Measurements from ENCODE around the gene MLPH. TPM values are rescaled to one million over a fixed set of nuclear protein-coding genes. Genes with fewer than 3 reads are reported as not detected.
A peak's percentile ranks its signal among the peaks of the same experiment; 100 is the strongest.

Gene MLPH
- total and polyA plus RNA-seq, 3 experiments from 2014 or later = not detected

DNA sequence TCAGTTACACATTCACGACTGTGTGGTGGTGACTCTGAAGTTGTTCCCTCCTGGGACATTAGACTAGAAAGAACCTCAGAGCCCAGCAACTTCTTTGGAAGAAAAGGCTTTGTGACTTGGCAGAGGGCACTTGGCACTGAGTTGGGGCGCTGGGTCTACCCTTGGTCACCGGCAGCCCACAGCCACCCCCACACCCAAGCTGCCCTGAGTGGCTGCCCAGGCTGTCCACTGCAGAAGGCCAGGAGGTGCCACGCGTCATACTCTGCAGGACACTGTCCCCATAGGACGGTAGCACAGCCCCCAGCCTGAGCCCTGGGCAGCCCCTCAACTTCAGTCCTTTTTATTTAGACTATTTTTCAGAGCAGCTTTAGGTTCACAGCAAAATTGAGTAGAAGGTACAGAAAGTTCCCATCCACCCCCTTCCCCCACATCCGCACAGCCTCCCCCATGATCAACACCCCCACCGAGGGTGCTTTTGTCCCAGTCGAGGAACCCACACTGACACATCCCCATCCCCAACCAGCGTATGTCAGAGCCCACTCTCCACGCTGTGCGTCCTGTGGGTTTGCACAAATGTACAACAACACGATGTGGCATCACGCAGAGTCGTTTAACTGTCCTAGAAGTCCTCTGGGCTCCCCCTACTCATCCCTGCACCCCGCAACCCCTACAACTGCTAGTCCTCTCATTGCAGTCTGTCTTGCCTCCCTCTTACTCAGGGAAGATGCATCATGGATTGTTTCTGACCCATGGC is 80.4 kb downstream of the MLPH start:
- peaks cover 6% of the 10 kb centered on the region for H3K4me1 ChIP-seq (ENCODE audit: insufficient read depth, low read length)
- no peaks in the 10 kb centered on the region for H3K9me3 ChIP-seq (ENCODE audit: low read length)
- ChIA-PET CTCF (no interaction called here), POLR2A (no interaction called here)
- Mint-ChIP-seq H3K27ac (no peak overlapping the region), H3K9me3 (no peaks in the 10 kb centered on the region), H3K36me3 (no peaks in the 10 kb centered on the region), H3K4me3 (no peak overlapping the region), H3K4me1 (peaks cover 0 to 5% (median 5%) of the 10 kb centered on the region in 3 donors), H3K27me3 (peaks cover 10 to 27% of the 10 kb centered on the region in 2 donors)
- no peak overlapping the region for H3K27ac ChIP-seq (ENCODE audit: low read depth, low read length)
- DNase-seq = peak in 1 of 5 donors; percentile 26
- H3K36me3 ChIP-seq (ENCODE audit: insufficient read depth, low read length) = no peaks in the 10 kb centered on the region
- no peak overlapping the region for H3K4me3 ChIP-seq (ENCODE audit: low read length)
- no peaks in the 10 kb centered on the region for H3K27me3 ChIP-seq (ENCODE audit: insufficient read depth, low read length, poor library complexity, severe bottlenecking)

DNA sequence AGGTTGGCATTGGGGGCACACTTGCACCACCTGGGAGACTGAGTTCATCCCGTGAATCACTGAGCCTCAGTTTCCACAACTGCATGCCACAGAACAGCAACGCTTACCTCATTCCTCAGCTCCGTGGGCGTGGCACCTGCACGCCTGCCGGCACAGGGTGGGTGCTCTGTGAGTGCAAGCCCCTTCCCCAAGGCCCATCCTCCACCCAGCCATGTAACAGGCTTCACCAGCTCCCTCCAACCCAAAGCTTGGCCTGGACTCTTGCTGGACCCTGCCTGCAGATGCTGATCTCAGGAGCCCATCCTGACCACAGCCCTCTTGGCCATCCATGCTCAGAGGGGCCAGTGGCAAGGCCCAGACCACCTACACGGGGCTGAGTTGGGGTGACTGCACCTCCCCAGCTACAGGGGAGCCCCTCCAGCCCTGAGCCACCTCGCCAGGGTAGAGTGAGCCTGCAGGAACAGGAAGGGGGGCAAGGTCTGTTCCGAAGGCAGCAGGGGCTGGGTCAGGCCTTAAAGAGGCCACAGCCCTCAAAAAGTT is 81.1 kb downstream of the MLPH start:
- Histone ChIP-seq H3K4me1 (ENCODE audit: insufficient read depth, low read length) (peaks cover 6% of the 10 kb centered on the region), H3K27ac (ENCODE audit: low read depth, low read length) (no peak overlapping the region), H3K9me3 (ENCODE audit: low read length) (no peaks in the 10 kb centered on the region), H3K4me3 (ENCODE audit: low read length) (no peak overlapping the region), H3K27me3 (ENCODE audit: insufficient read depth, low read length, poor library complexity, severe bottlenecking) (no peaks in the 10 kb centered on the region), H3K36me3 (ENCODE audit: insufficient read depth, low read length) (no peaks in the 10 kb centered on the region)
- Mint-ChIP-seq H3K36me3 (no peaks in the 10 kb centered on the region), H3K9me3 (no peaks in the 10 kb centered on the region), H3K4me1 (peaks cover 0 to 5% (median 5%) of the 10 kb centered on the region in 3 donors), H3K4me3 (no peak overlapping the region), H3K27me3 (peaks cover 11 to 23% of the 10 kb centered on the region in 2 donors), H3K27ac (no peak overlapping the region)
- DNase-seq = peak in 1 of 5 donors; percentile 25
- ChIA-PET POLR2A (no interaction called here), CTCF (no interaction called here)

DNA sequence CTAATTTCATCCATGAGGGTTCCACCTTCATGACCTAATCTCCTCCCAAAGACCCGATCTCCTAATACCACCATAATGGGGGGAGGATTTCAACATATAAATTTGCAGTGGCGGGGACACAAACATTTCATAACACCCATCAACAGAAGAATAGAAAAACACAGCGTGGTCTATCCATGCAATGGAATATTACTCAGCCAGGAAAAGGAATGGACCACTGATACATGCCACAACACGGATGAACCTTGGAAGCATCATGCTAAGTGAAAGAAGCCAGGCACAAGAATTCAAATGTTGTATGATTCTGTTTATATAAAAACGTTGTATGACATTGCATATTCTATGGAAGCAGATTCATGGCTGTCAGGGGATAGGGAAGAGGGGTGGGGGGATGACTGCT is 82.0 kb downstream of the MLPH start:
- H3K4me3 Mint-ChIP-seq = no peak overlapping the region
- DNase-seq = no peak
- H3K27me3 ChIP-seq (ENCODE audit: insufficient read depth, low read length, poor library complexity, severe bottlenecking) = no peaks in the 10 kb centered on the region
- H3K27me3 Mint-ChIP-seq = peaks cover 10 to 18% of the 10 kb centered on the region in 2 donors
- no peaks in the 10 kb centered on the region for H3K36me3 Mint-ChIP-seq
- H3K9me3 ChIP-seq (ENCODE audit: low read length) = no peaks in the 10 kb centered on the region
- no peak overlapping the region for H3K4me3 ChIP-seq (ENCODE audit: low read length)
- CTCF ChIA-PET = no interaction called here
- H3K27ac ChIP-seq (ENCODE audit: low read depth, low read length) = no peak overlapping the region
- peaks cover 6% of the 10 kb centered on the region for H3K4me1 ChIP-seq (ENCODE audit: insufficient read depth, low read length)
- no peaks in the 10 kb centered on the region for H3K36me3 ChIP-seq (ENCODE audit: insufficient read depth, low read length)
- H3K9me3 Mint-ChIP-seq = no peaks in the 10 kb centered on the region
- H3K27ac Mint-ChIP-seq = no peak overlapping the region
- POLR2A ChIA-PET = no interaction called here
- H3K4me1 Mint-ChIP-seq = peaks cover 0 to 5% (median 5%) of the 10 kb centered on the region in 3 donors

DNA sequence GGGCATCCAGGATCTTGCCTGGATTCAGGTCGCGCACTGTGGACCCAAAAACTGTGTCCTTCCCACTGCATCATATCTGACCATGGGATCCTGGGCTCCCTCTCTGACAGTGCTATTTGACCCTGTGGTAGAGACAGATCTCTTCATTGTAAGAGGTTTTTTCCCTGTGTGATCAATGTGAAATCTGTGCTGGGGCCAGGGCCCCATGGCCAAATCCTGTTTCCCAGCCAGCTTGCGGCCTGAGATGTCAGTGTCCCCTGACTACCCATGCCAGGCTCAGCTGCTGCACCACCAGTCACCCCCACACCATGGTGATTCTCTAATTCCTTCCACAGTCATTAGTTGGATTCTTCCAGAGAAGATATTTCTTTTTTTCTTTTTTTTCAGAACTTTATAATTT is 82.8 kb downstream of the MLPH start:
- no peaks in the 10 kb centered on the region for H3K36me3 ChIP-seq (ENCODE audit: insufficient read depth, low read length)
- DNase-seq = no peak
- peaks cover 0 to 5% (median 5%) of the 10 kb centered on the region in 3 donors for H3K4me1 Mint-ChIP-seq
- POLR2A ChIA-PET = no interaction called here
- H3K27me3 ChIP-seq (ENCODE audit: insufficient read depth, low read length, poor library complexity, severe bottlenecking) = no peaks in the 10 kb centered on the region
- no peak overlapping the region for H3K27ac Mint-ChIP-seq
- H3K4me1 ChIP-seq (ENCODE audit: insufficient read depth, low read length) = peaks cover 6% of the 10 kb centered on the region
- H3K36me3 Mint-ChIP-seq = no peaks in the 10 kb centered on the region
- peaks cover 10 to 18% of the 10 kb centered on the region in 2 donors for H3K27me3 Mint-ChIP-seq
- CTCF ChIA-PET = interaction anchor here (4.4 kb wide), 1 partner anchor 57 kb away, joined by 55 read pairs; no protein-coding TSS in a partner anchor
- no peaks in the 10 kb centered on the region for H3K9me3 Mint-ChIP-seq
- H3K4me3 ChIP-seq (ENCODE audit: low read length) = no peak overlapping the region
- no peak overlapping the region for H3K27ac ChIP-seq (ENCODE audit: low read depth, low read length)
- H3K4me3 Mint-ChIP-seq = peak overlapping the region in 1 of 7 donors; percentile 49
- H3K9me3 ChIP-seq (ENCODE audit: low read length) = no peaks in the 10 kb centered on the region

DNA sequence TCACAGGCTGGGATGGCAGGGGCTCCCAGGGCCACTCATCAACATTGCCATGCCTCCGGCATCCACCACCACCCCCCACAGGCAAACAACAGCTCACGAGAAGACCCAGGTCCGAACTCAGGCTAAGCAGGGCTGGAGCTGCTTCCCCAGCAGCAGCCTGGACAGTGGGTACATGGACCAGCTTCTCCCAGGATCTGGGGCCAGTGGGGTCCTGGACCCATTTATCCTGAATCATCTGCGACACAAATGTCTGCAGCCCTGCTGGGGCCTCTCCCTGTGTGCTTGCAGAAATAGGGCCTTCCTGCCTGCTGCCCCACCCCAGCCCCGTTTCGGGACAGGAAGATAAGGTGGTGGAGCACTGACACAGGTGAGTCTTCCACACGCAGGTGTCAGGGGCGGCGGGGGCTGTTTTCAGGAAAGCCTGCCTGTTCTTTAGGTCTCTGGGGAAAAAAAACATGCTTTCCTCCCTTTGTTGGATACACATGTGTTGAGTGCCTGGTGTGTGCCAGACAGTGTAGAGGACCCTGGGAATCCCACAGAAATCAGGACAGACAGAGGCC is 83.8 kb downstream of the MLPH start:
- Histone ChIP-seq H3K4me1 (ENCODE audit: insufficient read depth, low read length) (peaks cover 6% of the 10 kb centered on the region), H3K9me3 (ENCODE audit: low read length) (no peaks in the 10 kb centered on the region), H3K27me3 (ENCODE audit: insufficient read depth, low read length, poor library complexity, severe bottlenecking) (no peaks in the 10 kb centered on the region), H3K27ac (ENCODE audit: low read depth, low read length) (no peak overlapping the region), H3K4me3 (ENCODE audit: low read length) (no peak overlapping the region), H3K36me3 (ENCODE audit: insufficient read depth, low read length) (no peaks in the 10 kb centered on the region)
- Mint-ChIP-seq H3K36me3 (no peaks in the 10 kb centered on the region), H3K4me3 (no peak overlapping the region), H3K27ac (no peak overlapping the region), H3K4me1 (peaks cover 0 to 5% (median 5%) of the 10 kb centered on the region in 3 donors), H3K9me3 (no peaks in the 10 kb centered on the region), H3K27me3 (peaks cover 10 to 21% of the 10 kb centered on the region in 2 donors)
- DNase-seq = no peak
- ChIA-PET CTCF (interaction anchor here (1.4 to 4.4 kb wide), 11 partner anchors 9 to 417 kb away, joined by 3 to 55 read pairs (median 9); no protein-coding TSS in a partner anchor), POLR2A (interaction anchor here (0.7 kb wide), 1 partner anchor 486 kb away, joined by 3 read pairs; no protein-coding TSS in a partner anchor)

GRCh38 chr2:237571551-237571950 is 84.5 kb downstream of the MLPH start:
- no peak overlapping the region for H3K27ac ChIP-seq (ENCODE audit: low read depth, low read length)
- peaks cover 6% of the 10 kb centered on the region for H3K4me1 ChIP-seq (ENCODE audit: insufficient read depth, low read length)
- no peak overlapping the region for H3K4me3 Mint-ChIP-seq
- H3K36me3 Mint-ChIP-seq = no peaks in the 10 kb centered on the region
- ChIA-PET CTCF (interaction anchor here (0.6 to 4.4 kb wide), 24 partner anchors 9 to 503 kb away, joined by 3 to 55 read pairs (median 4); partner anchors contain the start of gene RAB17), POLR2A (no interaction called here)
- no peak overlapping the region for H3K27ac Mint-ChIP-seq
- no peaks in the 10 kb centered on the region for H3K27me3 ChIP-seq (ENCODE audit: insufficient read depth, low read length, poor library complexity, severe bottlenecking)
- DNase-seq = no peak
- no peak overlapping the region for H3K4me3 ChIP-seq (ENCODE audit: low read length)
- H3K36me3 ChIP-seq (ENCODE audit: insufficient read depth, low read length) = no peaks in the 10 kb centered on the region
- H3K9me3 ChIP-seq (ENCODE audit: low read length) = no peaks in the 10 kb centered on the region
- peaks cover 10 to 25% of the 10 kb centered on the region in 2 donors for H3K27me3 Mint-ChIP-seq
- H3K4me1 Mint-ChIP-seq = peaks cover 0 to 5% (median 5%) of the 10 kb centered on the region in 3 donors
- no peaks in the 10 kb centered on the region for H3K9me3 Mint-ChIP-seq

- no peaks in the 10 kb centered on the region for H3K36me3 ChIP-seq (ENCODE audit: insufficient read depth, low read length)
- H3K4me3 ChIP-seq (ENCODE audit: low read length) = no peak overlapping the region
- peaks cover 0 to 5% (median 5%) of the 10 kb centered on the region in 3 donors for H3K4me1 Mint-ChIP-seq
- H3K4me3 Mint-ChIP-seq = no peak overlapping the region
- H3K27ac ChIP-seq (ENCODE audit: low read depth, low read length) = no peak overlapping the region
- POLR2A ChIA-PET = no interaction called here
- no peaks in the 10 kb centered on the region for H3K36me3 Mint-ChIP-seq
- H3K4me1 ChIP-seq (ENCODE audit: insufficient read depth, low read length) = peaks cover 6% of the 10 kb centered on the region
- peak; percentile 68 to 82 (median 77) for DNase-seq
- H3K9me3 ChIP-seq (ENCODE audit: low read length) = no peaks in the 10 kb centered on the region
- H3K27me3 ChIP-seq (ENCODE audit: insufficient read depth, low read length, poor library complexity, severe bottlenecking) = no peaks in the 10 kb centered on the region
- CTCF ChIA-PET = interaction anchor here (0.6 to 4.4 kb wide), 27 partner anchors 9 to 503 kb away, joined by 3 to 55 read pairs (median 4); partner anchors contain the start of gene RAB17
- no peaks in the 10 kb centered on the region for H3K9me3 Mint-ChIP-seq
- peaks cover 14 to 25% of the 10 kb centered on the region in 2 donors for H3K27me3 Mint-ChIP-seq
- peak overlapping the region in 1 of 8 donors; percentile 17 for H3K27ac Mint-ChIP-seq
Measured at GRCh38 chr2:237572021-237572741, 85.1 kb downstream of the MLPH start.

Measured in CD8-positive, alpha-beta memory T cell (primary cell).